ENCODE measurements around the gene DAB2. TPM values are rescaled to one million over a fixed set of nuclear protein-coding genes. Genes with fewer than 3 reads are reported as not detected.

DAB2 gene
- total RNA-seq, 1 donor from 2014 or later = 64.5 TPM

DNA sequence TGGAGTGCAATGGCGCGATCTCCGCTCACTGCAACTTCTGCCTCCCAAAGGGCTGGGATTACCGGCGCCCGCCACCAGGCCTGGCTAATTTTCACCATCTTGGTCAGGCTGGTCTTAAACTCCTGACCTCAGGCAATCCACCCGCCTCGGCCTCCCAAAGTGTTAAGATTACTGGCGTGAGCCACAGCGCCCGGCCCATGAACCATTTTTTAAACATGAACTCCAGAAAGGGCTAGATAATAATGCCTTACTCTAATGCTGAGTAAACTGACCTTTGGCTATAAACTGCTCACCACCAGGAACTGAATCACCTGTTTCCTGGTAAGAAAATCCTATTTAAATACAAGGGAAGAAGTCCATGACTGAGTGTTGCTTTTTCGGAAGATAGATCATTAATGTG, 23.2 kb upstream of the DAB2 start:
- no peak for DNase-seq

DNA sequence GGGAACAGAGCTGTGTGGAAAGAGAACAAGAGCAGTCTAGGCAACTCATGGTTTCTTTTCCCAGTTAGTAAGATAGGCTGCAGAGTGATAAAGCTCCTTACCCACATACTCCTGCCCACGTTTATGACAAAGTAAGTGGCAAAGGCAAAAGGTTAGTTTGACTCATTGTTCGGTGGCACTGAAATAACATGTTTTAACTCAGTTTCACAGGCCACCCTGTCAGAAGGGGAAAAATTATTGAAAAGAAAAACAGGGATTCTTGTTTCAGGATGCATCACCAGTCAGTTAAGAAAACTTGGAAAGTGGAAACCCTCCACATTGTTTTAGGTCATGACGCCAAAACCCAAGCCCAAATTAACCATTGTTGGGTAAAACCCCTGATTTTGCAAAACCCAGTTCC, 22.3 kb upstream of the DAB2 start:
- DNase-seq = no peak

DNA sequence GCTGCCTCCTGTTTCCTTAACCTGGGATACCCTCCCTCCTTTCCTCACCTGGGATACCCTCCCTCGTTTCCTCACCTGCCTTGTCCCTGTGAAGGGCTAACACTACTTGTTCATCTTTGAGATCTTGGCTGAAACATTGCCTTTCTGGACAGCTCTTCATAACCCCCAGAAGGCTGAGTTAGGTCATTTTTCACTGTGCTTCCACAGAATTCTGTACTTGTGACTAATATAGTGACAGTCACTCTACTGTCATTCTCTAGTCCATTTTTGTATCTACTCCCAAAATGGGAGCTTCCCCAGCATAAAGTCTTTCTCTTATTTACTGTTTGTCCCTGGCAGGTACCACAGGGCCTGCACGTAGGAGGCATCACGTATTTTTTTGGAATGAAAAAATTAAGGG, 21.5 kb upstream of the DAB2 start:
- no peak for DNase-seq

DNA sequence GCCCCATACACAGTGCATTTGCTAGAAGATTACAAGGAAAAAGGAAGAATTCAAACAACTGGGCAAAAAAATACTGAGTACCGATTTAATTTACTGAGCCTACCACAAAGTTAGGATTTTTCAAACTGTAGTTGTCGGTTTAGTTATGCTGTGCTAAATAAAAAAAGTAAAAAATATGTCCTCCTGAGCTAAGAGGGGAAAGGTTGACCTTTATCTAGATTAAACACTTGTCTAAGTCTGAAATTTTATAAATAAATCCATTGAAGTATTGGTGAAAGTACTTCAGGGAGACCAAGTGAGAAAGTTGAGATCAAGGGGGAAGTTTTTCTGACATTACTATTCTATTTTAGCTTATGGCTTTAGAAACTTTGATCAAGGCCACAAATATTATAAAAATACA, 19.1 kb upstream of the DAB2 start:
- no peak for DNase-seq

DNA sequence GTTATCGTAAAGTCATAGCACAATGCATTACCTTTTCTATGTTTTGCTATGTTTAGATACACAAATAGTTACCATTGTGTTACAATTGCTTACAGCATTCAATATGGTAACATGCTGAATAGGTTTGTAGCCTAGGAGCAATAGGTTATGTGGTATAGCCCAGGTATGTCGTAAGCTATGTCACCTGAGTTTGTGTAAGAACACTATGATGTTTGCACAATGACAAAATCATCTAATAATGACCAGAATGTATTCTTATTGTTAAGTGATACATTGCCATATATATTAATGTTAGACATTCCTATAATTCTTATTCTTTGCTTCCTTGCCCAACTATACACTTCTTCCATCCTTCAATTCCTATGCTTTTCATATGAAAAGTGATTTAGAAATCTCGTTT, 18.2 kb upstream of the DAB2 start:
- DNase-seq = no peak

DNA sequence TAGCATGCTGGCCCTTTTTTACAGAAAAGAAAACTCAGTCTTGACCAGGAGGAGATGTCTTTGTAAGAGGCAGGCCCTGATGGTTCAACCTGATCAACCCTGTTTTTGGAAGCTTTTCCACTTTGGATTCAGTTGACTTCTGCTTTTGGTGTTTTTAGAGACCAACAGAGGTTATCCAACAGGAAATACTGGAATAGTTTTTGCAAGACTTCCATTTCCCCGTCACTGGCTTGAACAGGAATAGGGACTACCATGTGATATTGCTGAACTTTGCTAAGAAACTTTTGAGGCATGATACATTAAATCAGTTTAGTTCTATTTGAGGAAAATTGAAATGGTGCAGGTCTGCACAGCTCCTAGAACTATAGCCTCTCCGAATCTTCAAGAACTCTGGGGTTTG, 17.1 kb upstream of the DAB2 start:
- no peak for DNase-seq

DNA sequence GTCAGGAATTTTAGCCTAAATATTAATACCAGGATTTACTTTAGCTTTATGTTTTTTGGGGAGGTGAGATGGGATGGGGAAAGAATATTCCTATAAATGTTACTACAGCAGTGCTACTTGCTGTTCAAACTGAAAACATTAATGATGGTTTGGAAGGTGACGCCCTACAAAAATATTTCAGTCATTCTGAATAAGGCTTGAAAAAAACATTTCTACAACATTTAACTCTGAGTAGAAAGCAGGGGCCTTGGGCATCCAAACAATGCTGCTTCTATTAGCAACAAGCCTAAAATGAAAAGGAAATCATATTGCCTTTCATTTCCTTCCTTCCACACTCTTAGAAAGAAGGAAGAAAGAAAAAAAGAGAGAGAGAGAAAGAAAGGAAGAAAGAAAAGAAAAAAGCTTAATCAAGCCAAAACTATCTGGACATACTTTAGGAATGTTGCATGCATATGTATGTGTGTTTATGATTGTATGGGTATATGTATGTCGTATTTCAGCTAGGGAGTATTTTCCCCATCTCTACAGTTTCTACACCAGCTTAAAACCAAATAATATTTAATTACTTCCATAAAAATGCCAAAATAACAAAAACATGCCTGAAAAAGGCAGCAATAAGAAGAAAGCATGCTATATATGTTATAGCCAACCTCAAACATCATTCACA, 16.3 kb upstream of the DAB2 start:
- DNase-seq = no peak

DNA sequence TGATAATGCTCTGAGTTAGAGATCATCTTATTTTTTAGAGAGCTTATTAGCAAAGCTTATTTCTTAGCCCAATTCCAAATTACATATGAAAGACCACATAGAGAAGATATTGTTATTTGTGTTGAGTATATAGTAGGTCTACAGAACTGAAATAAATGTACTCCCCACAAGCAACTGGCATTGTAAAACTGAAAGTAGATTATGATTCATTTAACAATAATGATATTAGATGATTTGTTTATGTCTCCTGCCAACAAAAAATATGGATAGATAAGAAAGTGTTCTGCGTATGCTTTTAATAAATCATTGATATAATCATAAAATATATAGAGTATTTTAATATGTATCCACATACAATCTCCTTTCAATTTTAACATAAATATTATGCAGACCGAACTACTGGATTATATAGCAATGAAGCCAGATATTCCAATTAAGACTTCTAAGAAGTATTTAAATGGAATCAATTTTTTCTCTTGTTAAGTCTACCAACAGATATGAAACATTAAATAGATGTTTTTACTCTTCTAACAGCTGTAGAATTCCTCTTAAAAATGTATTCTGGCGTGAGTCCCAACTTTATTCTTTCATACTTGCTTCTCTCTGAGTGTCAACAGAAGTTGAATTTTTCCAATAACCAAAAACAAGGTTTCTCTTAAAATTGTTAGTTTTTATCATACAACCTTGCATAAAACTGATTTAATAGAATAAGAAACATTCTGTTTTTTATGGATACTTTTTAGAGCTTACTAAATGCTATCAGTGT, 15.6 kb upstream of the DAB2 start:
- no peak for DNase-seq

DNA sequence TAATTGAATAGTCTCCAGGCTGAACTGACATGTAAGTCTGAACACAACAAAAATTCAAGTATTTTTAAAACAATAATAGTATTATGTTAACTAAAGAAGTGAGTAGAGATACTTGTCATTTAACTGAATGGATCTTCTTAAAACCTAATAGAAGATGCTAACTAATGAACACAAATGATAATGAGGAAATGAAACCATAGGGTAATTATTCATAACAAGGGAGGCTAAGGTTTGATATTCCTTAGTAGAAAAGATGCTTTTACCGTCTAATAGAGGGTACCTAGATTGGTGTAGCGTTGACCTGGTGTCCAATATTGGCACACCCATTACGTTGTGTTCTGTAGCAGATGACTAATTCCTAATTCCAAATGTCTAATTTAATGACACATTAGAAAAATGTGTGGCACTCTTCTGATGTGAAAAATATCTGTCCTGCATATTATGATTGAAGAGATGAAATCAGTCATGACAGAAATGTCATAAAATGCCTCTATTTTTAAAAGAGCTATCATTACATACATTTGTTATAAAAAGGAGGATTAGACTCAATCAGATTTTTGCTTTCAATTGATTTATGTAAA, 14.9 kb upstream of the DAB2 start:
- no peak for DNase-seq

DNA sequence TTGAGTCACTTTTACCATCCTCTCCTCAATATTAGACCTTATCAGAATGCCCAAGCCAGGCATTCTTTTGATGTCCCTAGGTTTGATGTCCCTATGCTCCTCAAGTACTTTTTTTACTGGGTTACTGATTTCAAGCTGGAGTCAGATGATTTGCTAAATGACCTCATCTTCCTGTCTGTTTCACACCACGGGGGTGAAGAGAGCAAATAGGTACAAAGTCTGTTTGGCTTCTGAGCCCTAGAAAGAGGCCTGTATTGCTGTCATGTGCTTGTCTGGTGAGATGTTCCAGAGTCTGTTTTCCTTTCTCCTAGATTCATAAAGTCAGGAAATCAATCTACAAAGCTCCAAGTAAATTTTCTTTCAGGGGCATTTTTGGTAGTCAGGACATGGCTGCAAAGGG, 12.7 kb upstream of the DAB2 start:
- no peak for DNase-seq

DNA sequence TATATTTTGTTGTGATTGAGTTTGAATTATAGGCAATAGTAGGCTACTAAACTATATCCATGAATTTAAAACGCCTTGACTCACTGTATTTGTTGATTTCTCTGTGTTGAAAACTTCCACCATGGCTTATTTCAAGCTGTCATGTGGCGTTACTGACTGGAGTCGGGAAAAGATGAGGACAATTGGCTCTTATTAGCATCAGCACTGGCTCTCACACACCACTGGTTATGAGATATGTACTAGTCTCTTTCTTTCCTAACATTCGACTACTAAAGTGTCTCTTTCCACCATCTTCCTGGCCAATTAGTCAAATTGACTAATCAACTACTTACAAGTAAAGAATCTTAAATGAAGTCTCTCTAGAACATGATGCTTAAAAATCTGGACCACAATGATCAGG, 9.1 kb upstream of the DAB2 start:
- no peak for DNase-seq

DNA sequence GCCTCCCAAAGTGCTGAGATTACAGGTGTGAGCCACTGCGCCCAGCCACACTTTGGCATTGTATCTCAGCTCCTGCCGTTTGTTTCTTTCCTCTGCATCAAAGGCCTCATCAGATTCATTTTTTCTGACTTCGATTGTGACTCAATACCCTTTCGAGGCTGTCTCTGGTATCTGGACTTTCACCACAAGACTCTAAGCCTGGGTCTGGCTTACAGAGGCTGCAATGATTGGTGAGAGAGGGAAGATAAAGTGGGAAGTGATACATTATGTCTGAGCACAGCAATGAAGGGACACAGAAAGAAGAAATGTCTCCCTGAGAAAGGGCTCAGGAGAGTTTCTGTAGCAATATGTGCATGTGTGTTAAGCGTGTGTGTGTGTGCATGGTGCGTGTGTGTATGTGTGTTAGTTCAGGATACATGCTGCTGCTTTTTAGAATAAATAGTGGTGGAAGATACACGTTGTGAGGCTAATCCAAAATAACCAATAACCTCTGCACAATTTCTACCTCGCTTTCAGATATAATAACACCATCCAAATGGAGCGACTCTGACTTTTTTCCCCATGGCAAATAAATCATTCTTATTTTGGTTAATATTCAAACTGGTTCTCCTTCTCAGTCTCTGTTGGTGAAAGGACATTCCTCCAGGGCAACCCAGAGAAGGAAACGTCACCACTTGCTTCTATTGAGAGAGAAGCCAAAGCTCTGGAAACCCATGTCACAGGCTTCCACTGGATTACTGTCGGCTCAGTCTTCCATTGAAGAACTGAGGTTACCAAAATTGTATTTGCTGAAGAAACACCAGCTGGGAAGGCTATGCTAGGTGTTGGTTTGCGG, 8.1 kb upstream of the DAB2 start:
- DNase-seq = no peak

DNA sequence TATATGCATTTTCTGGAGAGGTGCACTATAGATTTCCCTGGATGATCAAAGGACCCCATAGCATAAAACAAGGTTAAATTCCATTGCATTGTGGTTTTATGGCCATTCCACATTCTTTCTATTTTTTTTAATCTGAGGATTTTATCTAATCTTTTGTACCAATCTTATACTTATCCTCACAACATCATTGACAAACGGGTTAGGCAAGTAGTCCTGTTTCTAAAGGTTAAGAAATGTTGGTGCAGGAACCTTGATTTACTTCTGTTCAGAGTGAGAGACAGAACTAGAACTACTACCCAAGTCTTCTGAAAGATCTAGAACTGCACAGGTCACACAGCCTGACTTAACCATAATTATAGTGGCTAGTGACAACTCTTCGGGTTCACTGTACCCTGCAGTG, 5.7 kb upstream of the DAB2 start:
- DNase-seq = no peak

DNA sequence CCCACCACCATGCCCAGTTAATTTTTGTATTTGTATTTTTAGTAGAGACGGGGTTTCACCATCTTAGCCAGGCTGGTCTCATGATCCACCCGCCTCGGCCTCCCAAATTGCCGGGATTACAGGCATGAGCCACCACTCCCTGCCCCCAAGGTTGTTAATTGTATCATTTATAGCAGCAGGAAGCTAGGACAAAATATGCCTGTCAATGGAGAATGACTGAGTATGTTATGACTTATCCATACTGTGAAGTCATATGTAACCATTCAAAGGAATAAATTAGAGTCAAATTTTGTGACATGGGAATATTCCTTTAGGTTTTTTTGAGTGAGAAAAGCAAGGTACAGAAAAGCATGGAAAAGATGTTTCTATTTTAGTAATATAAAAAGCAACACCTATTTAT, 3.9 kb upstream of the DAB2 start:
- no peak for DNase-seq

DNA sequence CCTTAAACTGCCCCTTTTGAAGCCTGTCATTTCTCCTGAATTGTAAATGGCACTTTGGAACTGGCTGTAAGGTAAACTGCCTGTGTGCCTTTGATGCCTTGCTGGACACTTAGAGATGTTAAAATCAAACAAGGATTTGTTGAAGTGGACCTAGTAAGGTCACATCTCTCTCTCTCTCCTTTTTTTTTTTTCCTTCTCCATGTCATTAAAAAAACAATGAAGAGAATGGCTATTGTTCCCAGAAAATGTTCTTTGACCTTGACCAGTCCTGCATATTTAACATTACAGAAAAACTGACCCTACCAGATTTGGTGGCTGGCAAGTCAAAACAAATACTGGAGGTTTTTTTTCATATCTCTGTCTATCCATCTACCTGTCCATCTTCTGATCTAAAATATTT, 2.9 kb upstream of the DAB2 start:
- no peak for DNase-seq

DNA sequence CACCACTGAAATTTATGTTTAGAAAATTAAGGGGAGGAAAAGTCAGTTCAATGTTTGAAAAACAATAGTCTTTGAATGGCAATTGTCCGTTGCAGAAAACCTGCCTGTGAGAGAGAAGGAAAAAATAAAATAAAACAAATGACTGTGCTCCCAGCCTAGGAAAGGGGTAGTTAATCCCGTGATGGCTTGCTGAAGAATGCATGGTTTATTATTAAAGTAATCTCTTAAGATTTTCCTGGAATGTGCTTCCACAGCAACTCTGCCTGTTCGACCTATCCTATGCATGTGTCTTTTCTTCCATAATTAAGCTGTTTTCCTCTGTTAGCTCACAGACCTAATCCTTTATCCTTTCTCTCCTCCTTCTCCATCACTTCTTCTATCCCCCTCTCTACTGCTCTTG, 2.4 kb upstream of the DAB2 start:
- DNase-seq = no peak

DNA sequence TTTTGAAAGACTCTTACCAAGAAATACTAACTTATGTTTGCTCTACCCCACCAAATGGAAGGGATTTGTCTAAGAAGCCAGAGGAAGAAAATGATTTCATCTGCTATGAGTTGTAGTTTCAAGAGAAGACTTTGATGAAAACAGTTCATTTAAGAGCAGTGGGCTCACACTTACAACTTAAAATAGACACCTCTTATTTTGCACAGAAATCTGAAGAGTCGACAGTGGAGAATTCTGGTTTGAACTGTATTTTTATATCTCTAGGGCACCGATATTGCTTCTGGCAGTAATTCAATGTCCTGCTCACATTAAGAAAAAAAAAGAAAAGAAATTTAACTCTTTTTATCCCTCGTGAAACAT, 1.9 kb upstream of the DAB2 start:
- DNase-seq = no peak

DNA sequence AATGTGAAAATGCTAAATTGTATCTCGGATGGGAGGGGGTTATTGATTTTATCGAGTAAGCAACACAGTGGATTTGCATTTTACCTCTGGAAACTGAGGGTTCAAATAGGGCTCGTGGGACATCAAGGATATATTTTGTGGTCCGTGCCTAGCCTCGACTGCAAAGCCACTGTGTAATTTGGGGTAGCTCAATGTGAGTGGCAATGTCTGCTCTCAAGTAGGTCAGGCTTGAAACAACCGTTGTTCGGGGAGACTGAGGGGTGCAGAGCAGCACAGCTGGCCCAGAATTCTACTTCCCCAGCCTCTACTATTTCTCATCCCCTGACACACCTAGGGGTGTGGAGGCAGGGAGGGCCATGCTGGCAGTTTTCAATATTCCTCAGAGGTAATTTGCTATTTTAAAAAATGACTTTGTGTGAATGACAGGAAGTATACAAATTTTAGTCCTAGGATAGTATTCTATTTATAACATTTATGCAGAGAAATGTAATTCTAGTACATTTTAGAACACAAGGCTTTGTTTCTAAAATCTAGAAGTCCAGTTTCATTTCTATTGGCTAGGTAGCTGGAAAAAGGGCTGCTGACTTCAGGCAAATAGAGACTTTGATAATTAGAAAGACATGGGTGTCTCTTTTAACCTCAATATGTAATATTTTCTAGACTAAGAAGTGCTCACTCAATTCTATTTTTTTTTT, 1.4 kb upstream of the DAB2 start:
- DNase-seq = no peak

DNA sequence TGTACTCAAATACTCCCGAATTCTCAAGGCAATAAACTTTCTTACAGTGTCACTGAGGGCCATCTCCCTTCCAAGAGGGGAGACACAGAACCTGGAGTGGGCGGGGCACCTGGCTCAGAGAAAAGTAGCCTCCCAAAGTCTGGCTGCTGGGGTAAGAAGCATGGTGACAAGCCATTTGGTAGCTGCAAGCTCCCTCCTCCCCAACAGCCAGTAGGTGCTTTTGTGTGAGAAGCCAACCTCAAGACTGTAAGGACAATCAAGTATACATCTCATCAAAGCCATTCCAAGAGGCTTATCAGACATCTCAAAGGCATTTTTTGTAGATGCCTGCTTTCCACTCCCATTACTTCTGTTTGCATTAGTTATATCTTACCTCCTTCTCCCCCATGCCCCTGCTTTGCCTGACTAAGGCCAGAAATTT, 1.4 kb downstream of the DAB2 start:
- no peak for DNase-seq

DNA sequence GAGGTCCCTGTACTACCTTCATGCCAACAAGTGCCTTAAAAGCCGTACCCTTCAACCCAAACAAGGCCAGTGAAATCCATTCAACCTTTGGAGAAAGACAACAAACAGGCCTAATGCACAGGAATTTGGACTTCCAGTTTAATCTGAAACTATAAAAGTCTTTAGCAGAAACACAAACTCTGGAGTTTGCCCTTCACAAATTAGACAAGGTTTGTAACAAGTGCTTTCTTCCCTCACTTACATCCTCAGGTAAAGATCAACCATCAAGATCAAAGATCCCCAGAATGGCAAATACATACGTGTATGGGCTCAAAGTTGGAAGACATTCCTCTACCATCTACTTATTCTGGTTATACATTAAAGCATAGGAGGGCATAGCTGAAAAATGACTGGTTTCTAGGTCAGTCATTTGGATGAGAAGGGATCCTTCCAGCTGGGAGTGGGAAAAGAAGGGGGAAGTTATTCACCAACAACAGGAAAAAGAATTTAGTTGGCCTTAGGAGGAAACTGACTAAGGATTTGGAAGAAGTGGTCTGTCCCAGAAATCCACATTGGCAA, 2.0 kb downstream of the DAB2 start:
- DNase-seq = no peak

DNA sequence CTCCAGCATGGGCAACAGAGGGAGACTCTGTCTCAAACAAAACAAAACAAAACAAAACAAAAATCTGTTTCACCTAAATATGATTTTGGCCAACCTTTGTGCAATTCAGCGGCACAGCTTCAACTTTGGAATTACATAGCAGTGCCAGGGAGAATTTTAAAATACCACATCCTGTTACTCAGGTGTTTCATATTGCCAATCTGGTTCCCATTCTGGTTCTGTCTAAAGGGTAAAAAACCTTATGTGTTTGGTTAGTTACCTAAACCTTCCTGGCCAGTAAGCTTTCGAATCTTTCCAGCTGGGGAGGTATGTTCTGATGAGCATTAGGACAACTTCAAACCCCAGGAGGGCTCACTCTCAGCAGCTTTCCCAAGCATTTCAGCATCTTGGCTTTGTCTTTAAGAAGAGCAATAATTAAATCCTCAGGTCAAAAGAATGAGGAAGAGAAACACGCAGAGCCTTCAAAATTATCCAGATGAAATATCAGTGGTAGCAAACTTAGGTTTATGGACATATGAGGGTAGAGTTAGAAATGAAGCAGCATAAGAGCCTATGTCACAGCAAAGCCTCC, 2.7 kb downstream of the DAB2 start:
- DNase-seq = no peak
